MG63 (cell line): Measurements from ENCODE around the gene SEMA4D. TPM values are rescaled to one million over a fixed set of nuclear protein-coding genes. Genes with fewer than 3 reads are reported as not detected.
A peak's percentile ranks its signal among the peaks of the same experiment; 100 is the strongest.

Experiments
- DNase-seq: peaks from one replicate; pipeline ENCODE4 v3.0.0-alpha.2; 2020
- H3K27me3 ChIP-seq: fragments of 250-450 bp; sonication (Bioruptor Pico); 2 replicates; pipeline ENCODE4 v1.5.1; 2020; ENCODE audit warnings: mild to moderate bottlenecking, moderate library complexity
- H3K36me3 ChIP-seq: fragments of 250-450 bp; sonication (Bioruptor Pico); 2 replicates; pipeline ENCODE4 v1.5.1; 2020; ENCODE audit warnings: mild to moderate bottlenecking, moderate library complexity
- H3K4me3 ChIP-seq: fragments of 250-450 bp; sonication (Bioruptor Pico); 2 replicates; pipeline ENCODE4 v1.5.1; 2020; ENCODE audit warnings: mild to moderate bottlenecking, moderate library complexity
- H3K9me3 ChIP-seq: fragments of 250-450 bp; sonication (Bioruptor Pico); 2 replicates; pipeline ENCODE4 v1.5.1; 2020; ENCODE audit warnings: mild to moderate bottlenecking, moderate library complexity
- total RNA-seq: library from RNA; depleted of rRNA; stranded (reverse); fragments of >200 nt; shearing (Covaris generic); gene quantifications from 2 replicates; pipeline ENCODE4 v1.2.3, GENCODE V29; 2014; ENCODE audit warnings: low replicate concordance

The SEMA4D gene
- total RNA-seq, 1 experiment from 2014 or later, result 0.23 TPM

DNA sequence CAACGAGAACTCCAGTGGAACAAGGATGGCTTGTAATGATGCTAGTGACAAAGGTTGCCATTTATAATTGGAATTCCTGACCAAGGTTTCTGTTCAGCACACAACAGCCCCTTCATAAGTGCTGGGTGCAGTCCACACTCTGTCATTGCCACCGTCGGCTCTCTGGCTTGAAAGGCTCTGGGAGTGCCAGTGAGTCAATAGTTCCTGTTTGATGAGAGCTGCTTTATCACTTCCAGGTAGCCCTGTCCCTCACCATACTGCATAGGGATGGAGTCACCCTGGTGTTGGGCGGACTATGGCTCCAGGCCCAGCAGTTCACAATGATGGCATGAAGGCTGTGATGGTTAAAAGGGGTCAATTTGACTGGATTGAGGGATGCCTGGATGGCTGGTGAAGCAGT lies 34.6 kb upstream of the SEMA4D start:
- H3K27me3 ChIP-seq, result no peaks in the 10 kb centered on the region
- DNase-seq, result no peak
- no peaks in the 10 kb centered on the region for H3K36me3 ChIP-seq
- no peak overlapping the region for H3K4me3 ChIP-seq
- no peaks in the 10 kb centered on the region for H3K9me3 ChIP-seq

DNA sequence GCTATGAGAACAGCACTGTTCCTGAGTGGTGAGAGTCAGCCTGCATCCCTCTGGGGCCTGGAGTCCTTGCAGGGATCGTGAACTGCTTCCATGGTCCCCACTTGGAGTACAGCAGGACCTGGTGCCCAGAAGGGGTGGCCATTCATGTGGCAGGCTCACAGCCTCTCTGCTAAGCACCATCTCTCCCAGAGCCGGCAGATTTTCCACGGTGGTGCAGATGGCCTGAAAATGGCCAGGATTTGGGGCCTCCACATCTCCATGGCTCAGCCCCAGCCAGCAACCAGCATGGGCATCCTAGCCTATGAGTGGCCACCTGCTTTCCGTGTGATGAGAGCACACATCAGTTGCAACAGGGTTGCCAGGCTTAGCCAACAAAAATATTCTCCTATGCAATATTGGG lies 33.9 kb upstream of the SEMA4D start:
- Histone ChIP-seq H3K36me3 (no peaks in the 10 kb centered on the region), H3K4me3 (no peak overlapping the region), H3K9me3 (no peaks in the 10 kb centered on the region), H3K27me3 (no peaks in the 10 kb centered on the region)
- no peak for DNase-seq

DNA sequence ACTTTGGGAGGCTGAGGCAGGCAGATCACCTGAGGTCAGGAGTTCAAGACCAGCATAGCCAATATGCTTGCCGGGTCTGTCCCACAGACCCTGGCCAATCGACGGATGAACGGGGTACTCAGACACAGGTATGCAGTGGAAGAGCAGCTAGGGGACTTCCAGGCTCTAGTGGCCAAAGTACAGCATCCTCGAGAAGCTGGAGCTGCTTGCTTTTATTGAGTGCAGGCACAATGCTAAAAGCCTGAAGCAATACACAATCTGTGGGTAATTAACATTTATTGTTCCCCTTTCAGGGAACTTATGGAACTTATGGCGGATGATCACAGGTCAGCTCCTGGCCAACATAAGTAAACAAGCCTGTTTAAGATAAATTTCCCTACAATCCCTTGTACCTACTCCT lies 32.8 kb upstream of the SEMA4D start:
- Histone ChIP-seq H3K27me3 (no peaks in the 10 kb centered on the region), H3K9me3 (no peaks in the 10 kb centered on the region), H3K36me3 (no peaks in the 10 kb centered on the region), H3K4me3 (no peak overlapping the region)
- DNase-seq, result no peak

DNA sequence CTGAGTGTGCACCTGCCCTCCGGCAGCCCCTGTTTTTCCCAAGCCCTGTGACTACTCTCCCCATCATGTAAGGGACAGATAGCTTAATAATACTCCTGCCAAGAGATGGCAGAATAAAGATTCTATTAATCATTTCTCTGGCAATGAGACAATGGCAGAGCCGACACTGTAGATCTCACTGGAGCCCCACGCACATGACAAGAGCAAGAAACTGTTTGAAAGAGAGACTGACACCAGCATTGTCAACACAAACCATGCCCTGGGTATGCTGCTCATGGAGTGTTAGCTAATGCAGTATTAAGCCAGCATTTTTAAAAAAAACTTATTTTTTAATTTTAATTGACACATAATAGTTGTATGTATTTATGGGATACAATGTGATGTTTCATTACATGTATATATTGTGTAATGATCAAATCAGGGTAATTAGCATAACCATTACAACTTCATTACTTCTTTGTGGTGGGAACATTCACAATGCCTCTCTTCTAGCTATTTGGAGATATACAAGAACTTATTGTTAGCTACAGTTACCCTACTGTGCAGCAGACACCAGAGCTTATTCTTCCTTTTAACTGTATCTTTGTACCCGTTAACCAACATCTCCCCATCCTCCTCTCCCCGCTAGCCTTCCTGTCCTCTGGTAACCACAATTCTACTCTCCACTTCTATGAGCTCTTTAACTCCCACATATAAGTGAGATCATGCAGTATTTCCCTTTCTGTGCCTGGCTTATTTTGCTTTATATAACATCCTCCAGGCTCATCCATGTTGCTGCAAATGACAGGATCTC lies 31.5 kb upstream of the SEMA4D start:
- H3K36me3 ChIP-seq, result no peaks in the 10 kb centered on the region
- no peak overlapping the region for H3K4me3 ChIP-seq
- H3K27me3 ChIP-seq, result no peaks in the 10 kb centered on the region
- H3K9me3 ChIP-seq, result no peaks in the 10 kb centered on the region
- DNase-seq, result no peak

DNA sequence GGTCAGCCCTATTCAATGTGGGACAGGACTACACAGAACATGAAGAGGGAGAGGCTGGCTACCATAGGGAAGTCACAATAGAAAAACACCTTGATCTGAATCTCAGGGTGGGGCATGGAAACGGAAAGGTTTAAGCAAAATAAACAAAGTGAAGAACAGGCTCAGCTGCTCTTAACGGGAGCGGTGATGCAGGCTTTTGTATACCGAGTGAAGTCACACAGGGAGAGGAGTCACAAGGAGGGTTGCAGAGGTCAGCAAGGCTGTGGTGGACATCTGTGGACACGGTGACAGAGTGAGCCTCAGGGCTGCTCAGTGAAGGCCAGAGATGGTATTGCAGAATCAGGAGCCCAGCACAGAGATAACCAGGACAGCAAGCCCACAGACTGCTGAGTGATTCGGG lies 30.6 kb upstream of the SEMA4D start:
- DNase-seq, result no peak
- Histone ChIP-seq H3K4me3 (no peak overlapping the region), H3K27me3 (no peaks in the 10 kb centered on the region), H3K36me3 (no peaks in the 10 kb centered on the region), H3K9me3 (no peaks in the 10 kb centered on the region)

DNA sequence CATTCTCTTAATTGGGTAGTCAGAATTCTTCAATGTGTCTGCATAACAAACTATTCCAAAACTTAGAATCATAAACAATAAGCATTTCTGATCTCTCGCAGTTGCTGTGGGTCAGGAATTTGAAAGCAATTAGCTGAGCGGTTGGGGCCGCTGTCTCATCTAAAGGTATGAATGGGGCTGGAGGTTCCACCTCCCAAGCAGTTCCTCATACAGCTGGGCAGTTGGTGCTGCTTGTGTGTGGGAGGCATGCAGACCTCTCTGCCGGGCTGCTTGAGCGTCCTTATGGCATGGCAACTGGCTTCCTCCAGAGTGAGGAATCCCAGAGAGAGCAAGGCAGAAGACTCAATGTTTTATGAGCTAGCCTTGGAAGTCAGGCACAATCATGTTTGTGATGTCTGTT lies 30.2 kb upstream of the SEMA4D start:
- DNase-seq, result no peak
- H3K4me3 ChIP-seq, result no peak overlapping the region
- no peaks in the 10 kb centered on the region for H3K27me3 ChIP-seq
- no peaks in the 10 kb centered on the region for H3K36me3 ChIP-seq
- no peaks in the 10 kb centered on the region for H3K9me3 ChIP-seq

DNA sequence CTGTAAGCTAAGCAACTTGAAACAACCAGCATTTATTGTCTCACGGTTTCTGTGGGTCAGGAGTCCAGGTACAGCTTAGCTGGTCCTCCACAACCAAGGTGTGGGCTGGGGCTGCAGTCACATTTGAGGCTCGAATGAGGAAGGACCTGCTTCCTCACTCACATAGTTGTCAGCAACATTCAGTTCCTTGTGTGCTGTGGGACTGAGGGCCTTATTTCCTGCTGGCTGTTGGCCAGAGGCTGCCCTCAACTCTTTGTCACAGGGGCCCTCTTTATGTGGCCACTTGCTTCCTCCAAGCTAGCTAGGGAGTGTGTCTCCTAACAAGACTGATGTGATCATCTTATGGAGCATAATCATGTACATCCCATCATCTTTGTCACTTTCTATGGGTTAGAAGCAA lies 29.2 kb upstream of the SEMA4D start:
- Histone ChIP-seq H3K27me3 (no peaks in the 10 kb centered on the region), H3K36me3 (no peaks in the 10 kb centered on the region), H3K4me3 (no peak overlapping the region), H3K9me3 (no peaks in the 10 kb centered on the region)
- no peak for DNase-seq

DNA sequence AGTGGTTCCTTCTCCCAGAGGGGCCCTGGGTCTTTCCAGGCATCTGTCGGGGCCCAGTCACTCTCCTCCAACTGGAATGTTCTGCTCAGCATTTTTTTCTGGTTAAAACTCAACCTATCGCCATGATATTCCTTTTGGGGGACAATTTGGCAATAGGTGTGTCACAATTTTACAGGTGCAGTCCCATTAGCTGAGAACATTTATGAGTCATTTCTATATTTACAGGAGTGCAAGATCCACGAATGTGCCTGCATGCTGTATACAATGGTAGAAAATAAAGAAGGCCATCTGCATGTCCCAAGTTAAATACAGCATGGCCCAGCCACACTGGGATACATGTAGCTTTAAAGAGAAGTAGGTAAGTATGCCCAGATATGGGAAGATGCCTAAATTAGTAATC lies 28.8 kb upstream of the SEMA4D start:
- no peak for DNase-seq
- Histone ChIP-seq H3K36me3 (no peaks in the 10 kb centered on the region), H3K9me3 (no peaks in the 10 kb centered on the region), H3K27me3 (no peaks in the 10 kb centered on the region), H3K4me3 (no peak overlapping the region)

DNA sequence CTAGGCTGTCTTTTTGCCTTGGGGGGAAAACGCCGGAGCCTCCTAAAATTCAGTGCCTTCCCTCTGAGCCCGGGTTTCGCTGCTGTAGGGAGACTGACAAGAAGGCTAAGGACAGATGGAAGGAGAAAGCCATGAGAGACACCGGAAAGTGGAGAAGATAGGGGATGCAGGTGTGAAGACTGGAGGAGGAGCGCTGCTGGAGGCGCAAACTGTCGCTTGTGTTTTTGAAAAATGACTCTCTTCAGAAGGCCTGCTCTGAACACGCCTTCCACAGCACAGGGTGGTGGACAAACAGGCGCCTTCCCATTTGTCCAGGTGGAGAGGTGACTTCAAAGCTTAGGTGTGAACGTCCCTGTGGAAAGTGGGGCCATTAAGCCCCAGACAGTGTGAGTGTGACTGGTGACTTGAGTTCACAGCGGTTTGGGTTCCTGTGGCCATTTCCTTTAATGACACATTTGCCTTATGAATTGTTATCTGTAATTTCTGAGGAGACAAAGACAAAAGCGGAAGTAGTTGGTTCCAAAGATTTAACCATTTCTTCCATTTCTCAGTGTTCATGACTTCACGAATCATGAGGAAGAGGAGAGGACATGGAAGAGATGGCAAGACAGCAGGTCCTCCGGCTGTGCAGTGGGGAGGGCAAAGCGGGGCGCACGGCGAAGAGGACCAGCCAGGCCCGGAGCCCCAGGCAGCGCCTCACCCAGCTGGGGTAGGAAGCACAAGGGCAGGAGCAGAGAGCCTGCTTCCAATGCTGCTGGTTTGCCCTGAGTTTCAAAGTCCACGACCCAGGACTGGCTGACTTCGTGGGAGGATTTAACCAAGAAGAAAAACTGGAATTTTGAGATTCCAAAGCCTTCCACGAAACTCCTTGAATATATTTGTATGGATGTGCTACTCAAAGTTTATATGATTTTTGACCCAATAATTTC lies 27.8 kb upstream of the SEMA4D start:
- DNase-seq, result no peak
- Histone ChIP-seq H3K27me3 (no peaks in the 10 kb centered on the region), H3K9me3 (no peaks in the 10 kb centered on the region), H3K4me3 (no peak overlapping the region), H3K36me3 (no peaks in the 10 kb centered on the region)

DNA sequence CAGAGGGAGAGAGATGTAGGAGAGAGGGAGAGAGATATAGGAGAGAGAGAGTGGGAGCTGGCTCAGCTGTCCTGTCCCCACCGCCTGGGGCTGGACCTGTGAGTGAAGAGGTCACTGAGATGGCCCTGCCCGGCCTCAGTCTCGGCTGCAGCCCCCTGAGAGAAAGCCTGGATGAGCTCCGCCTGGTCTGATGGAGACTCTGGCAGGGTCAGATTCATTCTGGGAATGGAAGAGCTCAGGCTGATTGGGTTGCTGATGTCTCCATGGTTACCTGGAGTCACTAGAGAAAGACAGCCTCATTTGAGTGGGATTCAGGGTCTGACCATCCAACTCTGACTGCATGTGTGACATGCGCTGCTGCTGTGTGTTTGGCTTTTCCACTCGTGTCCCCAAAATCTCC lies 27.1 kb upstream of the SEMA4D start:
- H3K9me3 ChIP-seq, result no peaks in the 10 kb centered on the region
- no peak overlapping the region for H3K4me3 ChIP-seq
- H3K27me3 ChIP-seq, result no peaks in the 10 kb centered on the region
- H3K36me3 ChIP-seq, result no peaks in the 10 kb centered on the region
- DNase-seq, result no peak

DNA sequence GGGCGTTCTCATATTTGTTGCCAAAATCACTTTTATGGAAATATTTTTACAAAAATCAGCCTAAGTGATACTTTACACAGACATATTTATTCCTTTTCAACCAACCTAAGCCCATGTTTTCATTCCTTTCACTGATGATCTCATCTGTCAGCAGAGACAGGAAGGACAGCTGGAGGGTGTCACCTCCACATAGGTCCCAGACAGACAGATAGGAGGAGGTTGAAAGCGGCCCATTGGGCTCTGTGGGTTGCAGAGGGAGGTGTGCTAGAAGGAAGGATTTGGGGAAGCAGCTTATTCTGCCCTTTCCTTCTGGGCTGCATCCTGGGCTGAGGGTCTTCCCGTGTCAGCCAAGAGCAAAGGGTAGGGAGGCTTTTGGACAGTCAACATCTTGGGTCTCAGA lies 26.0 kb upstream of the SEMA4D start:
- Histone ChIP-seq H3K4me3 (no peak overlapping the region), H3K27me3 (no peaks in the 10 kb centered on the region), H3K36me3 (no peaks in the 10 kb centered on the region), H3K9me3 (no peaks in the 10 kb centered on the region)
- DNase-seq, result no peak

DNA sequence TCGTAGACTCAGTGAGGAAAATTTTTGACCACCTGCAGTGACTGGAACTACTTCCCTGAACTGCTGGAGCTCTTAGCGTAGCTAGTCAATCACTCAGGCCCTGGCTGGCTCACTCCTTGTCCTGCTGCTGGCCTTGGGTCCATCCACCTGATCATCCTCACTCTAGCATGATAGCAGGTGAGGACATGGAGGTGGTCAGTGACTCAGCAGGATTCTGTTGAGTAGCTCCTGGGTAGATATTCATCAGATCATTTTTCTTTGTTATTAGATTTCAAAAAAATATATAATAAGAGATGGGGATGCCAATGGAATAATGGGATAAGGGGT lies 25.0 kb upstream of the SEMA4D start:
- no peak for DNase-seq
- Histone ChIP-seq H3K36me3 (no peaks in the 10 kb centered on the region), H3K4me3 (no peak overlapping the region), H3K9me3 (no peaks in the 10 kb centered on the region), H3K27me3 (no peaks in the 10 kb centered on the region)

DNA sequence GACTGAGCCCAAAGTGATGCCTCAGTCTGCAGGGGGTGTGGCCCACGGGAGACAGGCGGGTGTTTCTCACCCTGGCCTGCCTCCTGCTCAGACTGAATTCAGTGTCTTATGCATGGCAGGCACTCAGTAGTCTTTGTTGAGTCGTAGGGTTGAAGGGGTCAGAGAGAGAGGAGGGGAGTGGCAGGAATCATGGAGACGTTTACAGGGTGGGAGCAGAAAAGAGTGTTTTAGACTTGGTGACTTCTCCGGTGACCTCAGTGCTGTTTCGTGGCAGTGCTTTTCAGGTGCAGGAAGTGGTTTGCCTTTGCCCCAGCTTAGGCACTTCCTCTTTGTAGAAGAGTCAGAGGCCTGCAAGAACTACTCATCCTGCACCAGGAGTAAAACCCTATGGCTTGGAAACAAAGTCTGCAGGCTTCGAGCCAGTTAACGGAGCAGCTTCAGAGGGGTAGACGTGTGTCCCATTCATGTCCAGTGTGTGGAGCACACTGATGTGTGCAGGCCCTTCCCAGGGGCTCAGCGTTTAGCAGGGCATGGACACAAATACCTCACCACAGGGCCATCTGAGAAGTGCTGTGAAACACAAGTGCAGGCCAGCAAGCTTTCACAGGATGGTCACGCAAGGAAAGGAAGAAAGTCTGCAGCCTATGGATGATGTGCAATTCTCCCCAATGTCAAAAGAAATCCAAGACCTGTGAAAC lies 24.5 kb upstream of the SEMA4D start:
- no peak overlapping the region for H3K4me3 ChIP-seq
- H3K9me3 ChIP-seq, result no peaks in the 10 kb centered on the region
- no peak for DNase-seq

DNA sequence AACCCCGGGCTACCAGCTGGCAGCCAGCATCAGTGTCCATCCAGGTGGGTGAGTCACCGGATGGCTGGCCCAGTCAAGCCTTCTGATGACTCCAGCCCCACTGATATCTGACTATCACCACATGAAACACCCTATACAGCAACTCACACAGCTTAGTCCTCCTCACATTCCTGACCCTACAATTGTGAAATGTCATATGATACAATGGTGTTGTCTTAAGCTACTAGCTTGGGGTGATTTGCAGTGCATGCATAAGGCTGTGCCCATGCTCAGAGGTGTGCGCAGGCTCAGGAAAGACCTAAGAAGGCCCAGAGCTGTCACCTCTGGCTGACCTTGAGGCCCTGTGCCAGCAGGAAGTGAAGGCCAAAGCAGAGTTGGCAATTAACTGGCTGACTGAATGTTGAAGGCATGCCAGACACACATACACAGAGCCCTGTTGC lies 21.5 kb upstream of the SEMA4D start:
- Histone ChIP-seq H3K4me3 (no peak overlapping the region), H3K9me3 (no peaks in the 10 kb centered on the region), H3K36me3 (no peaks in the 10 kb centered on the region), H3K27me3 (no peaks in the 10 kb centered on the region)
- peak; percentile 69 for DNase-seq

More for the DNA sequence above, 24.5 kb upstream of the SEMA4D start:
- Histone ChIP-seq H3K27me3 (no peaks in the 10 kb centered on the region), H3K36me3 (no peaks in the 10 kb centered on the region)

DNA sequence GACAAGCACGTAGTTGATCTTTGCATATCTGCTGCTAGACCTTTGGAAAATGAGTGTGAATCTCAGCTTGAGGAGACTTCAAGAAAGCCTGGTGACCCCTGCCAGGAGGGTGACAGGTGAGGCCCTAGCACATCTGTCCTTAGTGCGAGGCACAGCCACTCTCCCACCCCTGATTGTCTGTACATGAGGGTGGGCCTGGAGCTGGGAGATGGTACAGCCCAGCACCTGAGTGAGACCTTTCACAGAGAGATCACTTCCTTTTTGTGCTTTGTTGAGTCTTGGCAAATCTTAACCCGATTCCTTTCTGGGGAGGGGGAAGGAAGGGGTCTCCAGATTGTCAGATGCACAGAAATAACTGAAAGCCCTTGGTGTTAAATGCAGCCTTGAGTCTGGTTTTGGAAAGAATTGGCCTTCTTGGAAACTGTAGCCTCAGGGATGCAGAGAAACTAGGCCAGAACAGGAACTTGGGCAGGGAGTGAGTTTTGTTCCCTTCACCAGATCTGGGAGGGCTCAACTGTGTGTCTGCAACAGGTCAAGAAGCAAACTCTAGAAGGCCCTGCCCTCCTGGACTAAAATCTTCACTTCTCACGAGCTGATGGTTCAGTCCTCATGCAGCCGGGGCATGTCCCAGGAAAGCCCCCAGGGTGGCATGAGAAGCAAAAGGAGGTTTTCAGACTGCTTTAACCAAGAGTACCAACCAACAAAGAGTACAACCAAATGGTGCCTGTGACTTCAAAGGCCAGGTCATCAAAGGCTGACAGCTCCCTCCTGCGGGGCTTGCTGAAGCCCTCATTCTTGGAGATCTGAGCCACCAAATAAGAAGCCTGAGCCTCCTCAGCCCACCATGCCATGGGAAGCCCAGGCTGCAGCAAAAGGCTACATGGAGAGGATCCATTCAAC lies 20.8 kb upstream of the SEMA4D start:
- Histone ChIP-seq H3K27me3 (no peaks in the 10 kb centered on the region), H3K36me3 (no peaks in the 10 kb centered on the region), H3K9me3 (no peaks in the 10 kb centered on the region), H3K4me3 (no peak overlapping the region)
- no peak for DNase-seq

DNA sequence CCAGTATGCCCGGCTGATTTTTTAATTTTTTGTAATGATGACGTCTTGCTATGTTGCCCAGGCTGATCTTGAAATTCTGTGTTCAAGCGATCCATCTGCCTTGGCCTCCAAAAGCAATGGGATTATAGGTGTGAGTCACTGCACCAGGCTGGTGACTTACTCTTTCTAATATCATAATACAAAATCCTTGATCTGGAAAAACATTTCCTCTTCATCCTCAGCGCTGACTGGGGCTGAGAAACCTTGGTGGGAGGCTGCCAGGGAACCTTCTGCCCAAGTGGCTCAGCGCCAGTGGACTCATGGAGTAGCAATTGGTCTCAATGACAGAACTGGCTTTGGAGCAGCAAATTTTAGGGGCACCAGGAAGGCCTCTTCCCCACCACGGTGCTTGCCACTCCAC lies 17.5 kb upstream of the SEMA4D start:
- Histone ChIP-seq H3K27me3 (no peaks in the 10 kb centered on the region; the same call in 1 of the 2 replicates), H3K9me3 (no peaks in the 10 kb centered on the region)
- DNase-seq, result peak; percentile 81

More for the DNA sequence above, 17.5 kb upstream of the SEMA4D start:
- no peak overlapping the region for H3K4me3 ChIP-seq
- no peaks in the 10 kb centered on the region for H3K36me3 ChIP-seq
